ENCODE results near the gene PTK7.

Gene PTK7

DNA sequence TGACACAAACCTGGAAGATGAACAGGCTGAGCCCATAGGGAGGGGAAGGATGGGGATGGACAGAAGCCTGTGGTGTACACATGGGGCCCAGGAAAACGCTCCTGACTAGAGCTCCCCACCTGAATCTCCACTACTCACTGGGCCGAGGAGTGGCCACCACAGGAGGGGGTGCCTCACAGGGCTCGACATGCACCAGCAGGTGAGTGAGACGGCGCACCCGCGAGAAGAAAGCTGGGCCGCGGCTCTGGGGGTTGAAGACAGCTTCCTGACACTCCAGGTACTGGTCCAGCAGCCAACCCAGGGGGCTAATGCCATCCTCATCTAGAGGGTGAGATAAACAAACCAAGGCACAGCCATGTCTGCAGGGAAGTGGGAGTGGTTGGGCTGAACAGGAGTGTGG lies 32.8 kb upstream of the PTK7 start:
- no peak overlapping the region for H3K4me3 ChIP-seq (ENCODE audit: low read depth, low read length)
- no peak for TF ChIP-seq CTCF (conservative IDR thresholded peaks at IDR 0.05; ENCODE audit: low read depth, low read length)
- DNase-seq (ENCODE audit: low read depth), result no peak

- no peak for DNase-seq (ENCODE audit: low read depth)
- no peak for TF ChIP-seq CTCF (conservative IDR thresholded peaks at IDR 0.05; ENCODE audit: low read depth, low read length)
- no peak overlapping the region for H3K4me3 ChIP-seq (ENCODE audit: low read depth, low read length)
These were observed 30.7 kb upstream of the PTK7 start for GRCh38 chr6:43045371-43045930.

- DNase-seq (ENCODE audit: low read depth), result no peak
- H3K4me3 ChIP-seq (ENCODE audit: low read depth, low read length), result no peak overlapping the region
- TF ChIP-seq CTCF (conservative IDR thresholded peaks at IDR 0.05; ENCODE audit: low read depth, low read length), result no peak
These were observed 28.1 kb upstream of the PTK7 start for GRCh38 chr6:43047998-43048397.

DNA sequence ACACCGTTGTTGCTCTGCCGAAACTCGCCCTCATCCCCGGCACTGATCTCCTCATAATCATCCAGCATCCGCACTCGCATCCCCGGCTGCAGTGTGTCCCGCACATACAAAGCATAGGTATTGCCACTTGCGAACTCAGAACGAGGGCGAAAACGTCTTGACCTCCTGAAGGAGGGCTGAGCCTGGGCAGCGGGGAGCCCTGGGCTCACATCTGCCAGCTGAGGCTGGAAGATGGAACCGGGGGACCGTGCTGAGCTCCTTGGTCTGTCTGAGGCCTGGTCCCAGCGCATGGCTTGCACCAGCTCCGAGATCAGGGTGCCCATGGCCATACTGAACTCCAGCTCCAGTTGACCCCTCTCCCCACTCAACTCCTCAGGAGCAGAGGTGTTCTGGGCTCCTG lies 25.1 kb upstream of the PTK7 start:
- TF ChIP-seq CTCF (conservative IDR thresholded peaks at IDR 0.05; ENCODE audit: low read depth, low read length), result no peak
- DNase-seq (ENCODE audit: low read depth), result no peak
- no peak overlapping the region for H3K4me3 ChIP-seq (ENCODE audit: low read depth, low read length)

DNA sequence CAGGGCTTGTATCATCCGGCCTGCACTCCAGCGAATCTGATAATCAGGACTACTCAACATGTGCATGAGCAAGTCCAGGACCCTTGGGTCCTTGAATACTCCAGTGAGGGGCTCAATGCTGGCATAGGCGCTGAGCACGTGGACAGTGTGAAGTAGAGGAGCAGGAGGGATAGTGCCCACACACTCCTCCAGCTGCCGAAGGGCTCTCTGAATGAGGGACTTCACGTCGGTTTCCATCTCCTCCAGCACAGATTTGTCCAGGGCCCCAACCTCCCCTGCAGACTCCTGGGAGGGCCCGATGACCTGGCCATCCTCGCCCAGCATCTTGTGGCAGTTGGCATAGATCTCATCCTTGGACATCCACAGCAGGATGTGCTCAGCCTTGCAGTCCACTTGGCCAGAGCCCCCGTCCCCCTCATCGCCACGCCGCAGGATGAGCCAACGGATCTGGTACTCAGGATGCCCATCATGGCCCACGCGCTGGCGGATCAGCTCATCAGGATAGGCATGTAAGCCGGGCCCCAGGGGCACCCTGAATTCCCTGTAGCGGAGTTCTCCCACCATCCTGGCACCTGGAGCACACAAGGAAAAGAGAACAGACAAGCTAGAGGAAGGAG lies 23.8 kb upstream of the PTK7 start:
- H3K4me3 ChIP-seq (ENCODE audit: low read depth, low read length), result peak overlapping the region; percentile 83
- TF ChIP-seq CTCF (conservative IDR thresholded peaks at IDR 0.05; ENCODE audit: low read depth, low read length), result no peak
- DNase-seq (ENCODE audit: low read depth), result no peak

DNA sequence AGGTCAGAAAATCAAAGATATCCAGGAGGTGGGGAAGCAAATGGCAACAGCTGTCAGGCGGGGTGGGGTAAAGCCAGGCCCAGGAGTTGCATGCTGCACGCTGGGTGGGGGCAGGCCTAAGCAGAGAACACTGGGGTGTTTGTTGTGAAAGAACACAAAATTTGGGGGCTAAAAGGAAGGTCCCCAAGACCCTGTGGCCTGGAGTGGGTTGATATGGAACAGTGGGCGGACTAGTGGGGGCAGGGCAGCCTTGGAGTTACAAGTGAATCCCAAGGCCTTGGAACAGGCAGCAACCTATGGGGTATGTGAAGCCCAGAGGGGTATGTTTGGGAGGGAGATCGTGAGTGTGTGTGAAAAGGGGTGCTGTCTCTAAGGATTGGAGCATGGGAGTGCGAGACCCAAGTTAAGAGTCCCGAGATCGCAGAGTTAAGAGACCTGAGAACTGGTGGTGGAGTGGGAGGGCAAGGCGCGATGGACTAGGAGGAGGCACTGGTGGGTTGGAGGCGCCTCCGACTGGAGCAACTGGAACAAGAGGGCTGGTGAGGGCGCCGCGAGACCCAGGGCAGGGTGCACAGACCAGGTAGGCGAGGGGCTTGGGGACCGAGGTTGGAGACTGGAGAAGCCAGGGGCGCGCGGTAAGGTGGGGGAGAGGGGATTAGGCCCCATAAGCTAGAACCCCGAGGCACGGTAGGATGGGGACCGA lies 23.1 kb upstream of the PTK7 start:
- peak; percentile 52 for DNase-seq (ENCODE audit: low read depth)

More for the DNA sequence above, 23.1 kb upstream of the PTK7 start:
- no peak for TF ChIP-seq CTCF (conservative IDR thresholded peaks at IDR 0.05; ENCODE audit: low read depth, low read length)
- peak overlapping the region; percentile 83 for H3K4me3 ChIP-seq (ENCODE audit: low read depth, low read length)
